HuH-7.5 (cell line): ENCODE results near the gene KRT86.
"Not testable (repeated sequence)": the region's sequence is repeated elsewhere in the genome, so short reads cannot be mapped to it uniquely, and the experiment has no call there.

Experiments
- DNase-seq: peaks from one replicate; pipeline ENCODE4 v3.0.0; 2011; ENCODE audit warnings: low spot score

The KRT86 gene

GRCh38 chr12:52251367-52252051 lies 22.9 kb upstream of the KRT86 start:
- no peak for DNase-seq

GRCh38 chr12:52252175-52252615 lies 22.2 kb upstream of the KRT86 start:
- DNase-seq: not testable (repeated sequence)

GRCh38 chr12:52252728-52253343 lies 21.6 kb upstream of the KRT86 start:
- no peak for DNase-seq

DNA sequence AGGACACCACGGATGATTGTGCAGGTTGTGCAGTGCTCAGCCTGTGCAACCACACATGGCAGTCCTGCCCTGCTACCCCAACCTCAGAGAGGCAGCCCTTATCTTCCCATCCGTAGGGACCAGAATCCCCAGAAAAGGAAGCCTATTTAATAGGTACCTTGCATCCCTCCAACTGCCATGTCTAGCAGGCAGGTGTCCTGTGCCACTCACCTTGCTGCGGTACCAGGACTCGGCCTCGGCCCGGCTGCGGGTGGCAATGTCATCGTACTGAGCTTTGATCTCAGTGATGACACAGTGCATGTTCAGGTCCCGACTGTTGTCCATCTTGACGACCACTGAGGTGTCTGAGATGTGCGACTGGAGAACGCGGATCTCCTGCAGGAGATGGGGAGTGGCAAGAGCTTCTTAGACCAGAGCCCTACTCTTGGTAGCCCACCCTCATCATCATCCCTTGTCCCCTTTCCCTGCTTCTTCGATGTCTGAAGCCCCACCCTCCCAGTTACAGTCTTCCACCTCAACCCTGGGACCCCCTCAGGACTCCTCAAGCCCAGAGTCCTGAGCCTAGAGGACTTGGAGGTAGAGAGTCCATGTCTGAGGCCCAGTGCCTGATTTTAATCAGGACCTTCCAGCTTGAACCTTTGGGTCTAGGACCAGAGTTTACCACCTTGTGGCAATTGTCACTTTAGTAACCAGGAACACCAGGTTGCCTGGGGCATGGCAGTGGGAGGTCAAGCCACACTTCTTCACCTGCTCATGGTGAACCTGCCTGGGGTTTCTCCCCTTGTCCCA lies 20.9 kb upstream of the KRT86 start:
- no peak for DNase-seq

GRCh38 chr12:52254180-52254964 lies 20.1 kb upstream of the KRT86 start:
- no peak for DNase-seq

DNA sequence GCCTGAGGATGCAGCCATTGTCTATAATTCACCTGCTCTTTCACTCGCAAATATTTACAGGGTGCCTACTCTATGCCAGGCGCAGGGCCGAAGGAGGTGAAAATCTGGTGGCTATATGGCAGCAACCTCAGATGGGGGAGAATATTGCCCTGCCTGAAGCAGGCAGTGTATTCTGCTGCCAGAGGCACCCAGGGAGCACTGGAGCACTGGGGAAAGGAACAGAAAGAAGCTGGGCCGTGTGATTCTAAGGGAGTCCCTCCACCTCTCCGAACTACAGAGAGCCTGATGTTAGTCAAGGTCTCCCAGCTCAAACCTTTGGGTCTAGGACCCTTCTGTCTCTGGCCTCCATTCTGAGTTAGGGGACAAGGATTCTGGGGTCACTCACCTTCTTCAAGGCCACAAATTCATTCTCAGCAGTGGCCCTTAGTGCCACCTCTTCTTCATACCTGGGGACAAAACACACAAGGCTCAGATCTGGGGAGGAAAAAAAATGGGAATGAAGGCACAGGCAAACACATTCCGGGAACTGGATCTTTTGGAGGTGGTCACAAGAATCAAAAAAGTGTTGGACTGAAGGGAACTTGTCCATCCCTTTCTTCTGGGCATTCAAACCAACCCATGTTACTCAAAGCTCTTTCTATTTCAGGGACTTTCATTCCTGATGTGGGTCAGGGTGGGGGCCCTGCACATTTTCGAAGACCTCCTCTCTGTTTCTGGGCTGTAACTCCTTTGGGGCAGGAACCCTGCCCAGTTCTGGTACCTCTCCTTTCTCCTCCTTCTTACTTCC lies 19.3 kb upstream of the KRT86 start:
- no peak for DNase-seq

DNA sequence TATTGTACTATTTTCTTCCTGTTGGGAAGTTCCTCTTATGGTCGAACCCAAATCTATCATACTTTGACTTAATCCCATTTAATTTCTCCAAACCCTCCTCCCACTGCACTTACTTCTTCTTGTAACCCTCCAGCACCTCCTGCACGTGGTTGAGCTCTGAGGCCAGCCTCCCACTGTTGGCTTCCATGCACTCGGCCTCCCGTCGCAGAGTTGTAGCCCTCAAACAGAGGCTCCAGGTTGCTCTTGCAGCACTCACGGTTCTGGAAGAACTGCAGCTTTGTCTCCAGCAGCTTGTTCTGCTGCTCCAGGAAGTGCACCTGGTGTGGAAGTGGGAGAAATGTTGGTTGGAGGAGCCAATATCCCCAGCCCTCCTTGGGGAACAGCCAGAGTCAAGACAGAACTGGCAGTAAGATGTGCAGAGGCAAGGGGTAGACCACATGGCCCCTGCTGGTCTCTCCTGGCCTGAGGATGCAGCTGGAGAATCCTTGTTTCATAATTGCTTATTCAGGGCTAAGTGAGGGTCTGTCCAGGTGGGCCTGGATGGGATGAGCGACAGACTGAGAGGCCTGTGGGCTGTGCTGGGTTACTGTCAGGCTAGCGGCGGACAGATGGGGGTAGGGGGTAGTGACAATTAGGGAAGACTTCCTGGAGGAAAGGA lies 18.4 kb upstream of the KRT86 start:
- DNase-seq: no peak

- DNase-seq: no peak
Observed at GRCh38 chr12:52256584-52256935, 17.9 kb upstream of the KRT86 start.

GRCh38 chr12:52257074-52257551 lies 17.3 kb upstream of the KRT86 start:
- DNase-seq: no peak

DNA sequence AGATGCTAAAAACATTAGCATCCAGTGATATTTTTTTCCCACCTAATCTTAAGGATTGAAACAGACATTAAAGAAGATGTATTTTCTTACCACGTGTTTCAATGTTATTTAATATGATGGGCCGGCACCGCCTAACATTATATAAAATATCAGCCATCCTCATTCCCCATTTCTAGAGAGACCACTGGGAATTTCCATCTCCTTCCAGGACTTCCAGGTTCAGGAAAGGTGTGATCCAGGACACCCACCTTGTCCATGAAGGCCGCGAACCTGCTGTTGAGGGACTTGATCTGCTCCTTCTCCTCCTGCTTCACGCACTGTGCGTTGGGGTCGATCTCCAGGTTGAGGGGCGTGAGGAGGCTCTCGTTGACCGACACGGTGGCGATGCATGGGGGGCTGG lies 16.5 kb upstream of the KRT86 start:
- DNase-seq: not testable (repeated sequence)

DNA sequence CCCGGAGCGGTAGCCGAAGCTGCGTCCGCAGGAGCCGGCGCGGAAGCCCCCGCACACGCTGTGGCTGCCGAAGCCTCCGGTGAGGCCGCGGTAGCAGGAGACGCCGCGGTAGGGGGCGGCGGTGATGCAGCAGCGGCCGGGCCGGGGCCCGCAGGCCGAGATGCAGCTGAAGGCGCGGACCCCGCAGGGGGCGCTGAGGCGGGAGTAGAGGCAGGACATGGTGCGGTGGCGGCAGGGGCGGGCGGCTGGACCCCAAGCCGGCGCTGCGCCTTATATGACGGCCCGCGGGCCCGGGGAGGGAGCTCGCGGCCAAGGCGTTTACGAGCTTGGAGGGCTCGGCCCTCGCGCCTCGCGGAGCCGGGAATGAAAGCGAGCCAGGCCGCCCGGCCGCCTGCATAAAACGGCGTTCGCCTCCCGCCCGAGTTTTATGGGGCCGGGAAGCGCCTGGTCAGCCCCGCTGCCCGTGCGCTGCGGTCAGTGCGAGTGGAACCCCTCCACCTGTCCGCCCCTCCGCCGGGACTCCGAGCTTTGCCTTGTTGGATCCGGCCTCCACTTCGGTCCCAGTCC lies 16.0 kb upstream of the KRT86 start:
- DNase-seq: no peak

GRCh38 chr12:52259657-52260243 lies 14.7 kb upstream of the KRT86 start:
- no peak for DNase-seq

DNA sequence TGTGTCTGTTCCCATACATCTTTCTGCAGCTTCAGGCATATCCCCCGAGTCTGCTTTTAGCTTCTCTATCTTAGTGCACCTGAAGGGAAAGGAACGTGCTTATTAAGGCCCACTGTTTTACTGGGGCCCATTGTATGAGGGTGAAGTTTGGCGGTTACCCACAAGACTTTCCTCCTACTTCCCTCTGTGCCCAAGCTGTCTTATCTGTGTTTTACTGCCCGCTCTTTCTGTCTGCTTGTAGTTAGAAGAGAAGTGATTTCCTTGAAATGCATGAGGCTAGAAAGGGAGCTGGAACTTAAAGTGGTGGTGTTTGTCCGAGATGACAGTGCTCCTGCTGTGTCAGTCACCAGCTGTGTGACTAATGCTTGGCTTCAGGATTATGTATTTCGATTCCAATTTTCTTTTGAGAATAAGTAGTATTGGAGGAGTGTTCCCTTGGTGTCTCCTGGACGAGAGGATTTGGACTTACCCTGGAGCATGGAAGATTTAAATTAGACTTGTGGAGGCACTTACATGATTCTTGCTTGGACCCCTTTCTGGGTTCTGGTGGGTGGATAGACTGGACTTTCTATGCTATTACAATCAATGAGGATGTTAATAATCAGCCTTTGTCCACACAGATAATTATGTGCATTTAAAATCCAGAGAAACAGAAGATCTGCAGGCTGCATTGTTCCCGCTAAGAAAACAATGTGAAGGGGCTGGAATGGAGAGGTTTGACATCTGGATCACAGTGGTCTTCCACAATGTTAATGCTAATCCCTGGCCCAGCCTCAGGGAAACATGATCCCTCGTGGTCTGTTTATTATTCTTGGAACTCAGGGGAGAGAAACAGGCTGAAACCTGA lies 13.9 kb upstream of the KRT86 start:
- DNase-seq: no peak

GRCh38 chr12:52261208-52261484 lies 13.3 kb upstream of the KRT86 start:
- DNase-seq: no peak

GRCh38 chr12:52262286-52262685 lies 12.2 kb upstream of the KRT86 start:
- DNase-seq: no peak

DNA sequence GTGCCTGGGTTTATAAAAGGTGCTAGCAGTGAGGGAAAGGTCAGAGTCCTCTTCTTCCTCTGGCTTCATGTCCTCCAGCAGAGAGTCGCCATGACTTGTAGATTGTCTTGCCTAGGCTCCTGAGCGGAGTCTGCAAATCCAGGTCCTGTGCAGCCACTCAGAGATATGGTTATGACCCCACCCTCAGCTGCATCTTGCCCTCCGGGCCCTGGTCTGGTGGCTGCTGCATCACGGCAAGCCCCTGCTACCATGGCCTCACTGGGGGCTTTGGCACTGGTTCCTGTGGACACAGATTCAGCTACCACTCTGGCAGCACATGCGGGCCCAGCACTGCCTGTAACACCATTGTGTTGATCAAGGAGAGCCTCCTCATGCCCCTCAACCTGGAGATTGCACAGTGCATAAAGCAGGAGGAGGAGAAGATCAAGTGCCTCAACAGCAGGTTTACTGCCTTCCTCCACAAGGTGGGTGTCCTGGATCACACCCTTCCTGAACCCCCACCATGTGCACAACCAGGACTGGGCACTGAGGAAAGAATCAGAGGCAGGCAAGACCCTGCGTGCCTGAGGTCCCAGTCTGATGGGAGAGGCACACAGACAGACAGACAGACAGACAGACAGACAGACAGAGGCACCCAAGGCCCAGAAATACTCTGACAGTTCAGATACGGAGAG lies 10.5 kb upstream of the KRT86 start:
- DNase-seq: no peak

GRCh38 chr12:52264435-52264825 lies 10.0 kb upstream of the KRT86 start:
- no peak for DNase-seq

GRCh38 chr12:52266514-52266913 lies 7.9 kb upstream of the KRT86 start:
- DNase-seq: no peak

- DNase-seq: no peak
Observed at GRCh38 chr12:52267266-52267665, 7.2 kb upstream of the KRT86 start.
